ENCODE results near the gene CDKAL1.

Gene CDKAL1

DNA sequence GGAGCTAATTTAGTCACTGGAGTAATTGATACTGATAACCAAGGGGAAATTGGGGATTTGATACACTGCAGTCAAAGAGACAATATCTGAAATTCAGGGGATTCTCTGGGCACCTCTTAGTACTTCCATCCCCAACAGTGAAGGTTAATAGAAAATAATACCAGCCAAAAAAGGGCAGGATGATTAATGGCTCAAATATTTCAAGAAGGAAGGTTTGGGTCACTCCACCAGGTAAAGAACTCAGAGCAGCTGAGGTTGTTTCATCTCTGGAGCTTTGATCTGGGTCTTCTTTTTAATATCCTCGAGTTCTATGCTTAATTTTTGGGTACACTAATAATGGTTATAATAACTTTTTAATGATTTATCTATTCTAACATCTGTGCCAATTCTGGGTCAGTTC, 70.8 kb downstream of the CDKAL1 start:
- ATAC-seq (ENCODE audit: insufficient read depth, low read depth) (no peak), DNase-seq (no peak)
- Histone ChIP-seq H3K4me2 (ENCODE audit: insufficient read depth, low read length) (no peak overlapping the region), H3K36me3 (ENCODE audit: insufficient read depth, low read length) (no peaks in the 10 kb centered on the region), H3K4me3 (ENCODE audit: low read depth in 1 of 2, low read length in 2 of 2) (no peak overlapping the region), H3K9ac (ENCODE audit: low read depth, low read length) (no peak overlapping the region), H3K27ac (ENCODE audit: low read length) (no peak overlapping the region), H3K4me1 (ENCODE audit: insufficient read depth, low read length) (no peaks in the 10 kb centered on the region), H3K27me3 (ENCODE audit: insufficient read depth, low read length, poor library complexity) (no peaks in the 10 kb centered on the region), H4K20me1 (ENCODE audit: insufficient read depth, low read length) (0 out of 2 replicates have a peak, but pooled peaks cover 3% of the 10 kb centered on the region), H3K9me3 (ENCODE audit: insufficient read depth, low read length, severe bottlenecking) (no peaks in the 10 kb centered on the region), H3K79me2 (ENCODE audit: insufficient read depth, low read length) (peaks cover 8% of the 10 kb centered on the region), H2AFZ (ENCODE audit: low read depth, low read length) (no peak overlapping the region)
- no peak for TF ChIP-seq EZH2 (IDR thresholded peaks at IDR 0.05; ENCODE audit: borderline replicate concordance, low read depth, low read length, severe bottlenecking)
- TF ChIP-seq, protein P1, sequence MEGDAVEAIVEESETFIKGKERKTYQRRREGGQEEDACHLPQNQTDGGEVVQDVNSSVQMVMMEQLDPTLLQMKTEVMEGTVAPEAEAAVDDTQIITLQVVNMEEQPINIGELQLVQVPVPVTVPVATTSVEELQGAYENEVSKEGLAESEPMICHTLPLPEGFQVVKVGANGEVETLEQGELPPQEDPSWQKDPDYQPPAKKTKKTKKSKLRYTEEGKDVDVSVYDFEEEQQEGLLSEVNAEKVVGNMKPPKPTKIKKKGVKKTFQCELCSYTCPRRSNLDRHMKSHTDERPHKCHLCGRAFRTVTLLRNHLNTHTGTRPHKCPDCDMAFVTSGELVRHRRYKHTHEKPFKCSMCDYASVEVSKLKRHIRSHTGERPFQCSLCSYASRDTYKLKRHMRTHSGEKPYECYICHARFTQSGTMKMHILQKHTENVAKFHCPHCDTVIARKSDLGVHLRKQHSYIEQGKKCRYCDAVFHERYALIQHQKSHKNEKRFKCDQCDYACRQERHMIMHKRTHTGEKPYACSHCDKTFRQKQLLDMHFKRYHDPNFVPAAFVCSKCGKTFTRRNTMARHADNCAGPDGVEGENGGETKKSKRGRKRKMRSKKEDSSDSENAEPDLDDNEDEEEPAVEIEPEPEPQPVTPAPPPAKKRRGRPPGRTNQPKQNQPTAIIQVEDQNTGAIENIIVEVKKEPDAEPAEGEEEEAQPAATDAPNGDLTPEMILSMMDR (IDR thresholded peaks at IDR 0.05; ENCODE audit: borderline replicate concordance, extremely low read depth, low read length, poor library complexity, severe bottlenecking): no peak

DNA sequence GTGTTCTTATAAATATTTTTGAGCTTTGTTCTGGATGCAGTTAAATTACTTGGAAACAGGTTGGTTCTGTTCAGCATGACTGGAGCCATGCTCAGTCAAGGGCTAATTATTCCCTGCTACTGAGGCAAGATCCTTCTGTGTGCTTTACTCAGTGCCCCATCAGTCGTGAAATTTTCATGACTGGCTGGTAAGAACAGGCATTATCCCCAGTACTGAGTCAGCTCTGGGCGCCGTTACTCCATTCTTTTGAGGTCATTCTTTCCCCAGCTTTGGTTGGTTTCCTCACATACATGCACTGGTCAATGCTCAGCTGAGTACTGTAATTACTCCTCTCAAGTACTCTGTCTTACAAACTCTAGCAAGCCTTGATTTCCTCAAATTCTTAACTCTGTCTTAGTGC, 71.3 kb downstream of the CDKAL1 start:
- no peaks in the 10 kb centered on the region for H3K4me1 ChIP-seq (ENCODE audit: insufficient read depth, low read length)
- no peak overlapping the region for H2AFZ ChIP-seq (ENCODE audit: low read depth, low read length)
- no peak for ATAC-seq (ENCODE audit: insufficient read depth, low read depth)
- H3K9ac ChIP-seq (ENCODE audit: low read depth, low read length): no peak overlapping the region
- 0 out of 2 replicates have a peak, but pooled peaks cover 3% of the 10 kb centered on the region for H4K20me1 ChIP-seq (ENCODE audit: insufficient read depth, low read length)
- no peak for DNase-seq
- TF ChIP-seq, protein P1 (IDR thresholded peaks at IDR 0.05; ENCODE audit: borderline replicate concordance, extremely low read depth, low read length, poor library complexity, severe bottlenecking): no peak
- no peak for TF ChIP-seq EZH2 (IDR thresholded peaks at IDR 0.05; ENCODE audit: borderline replicate concordance, low read depth, low read length, severe bottlenecking)
- peaks cover 11% of the 10 kb centered on the region for H3K79me2 ChIP-seq (ENCODE audit: insufficient read depth, low read length)
- H3K36me3 ChIP-seq (ENCODE audit: insufficient read depth, low read length): no peaks in the 10 kb centered on the region
- H3K4me2 ChIP-seq (ENCODE audit: insufficient read depth, low read length): no peak overlapping the region
- H3K4me3 ChIP-seq (ENCODE audit: low read depth in 1 of 2, low read length in 2 of 2): no peak overlapping the region
- H3K27me3 ChIP-seq (ENCODE audit: insufficient read depth, low read length, poor library complexity): no peaks in the 10 kb centered on the region
- no peak overlapping the region for H3K27ac ChIP-seq (ENCODE audit: low read length)
- H3K9me3 ChIP-seq (ENCODE audit: insufficient read depth, low read length, severe bottlenecking): no peaks in the 10 kb centered on the region

DNA sequence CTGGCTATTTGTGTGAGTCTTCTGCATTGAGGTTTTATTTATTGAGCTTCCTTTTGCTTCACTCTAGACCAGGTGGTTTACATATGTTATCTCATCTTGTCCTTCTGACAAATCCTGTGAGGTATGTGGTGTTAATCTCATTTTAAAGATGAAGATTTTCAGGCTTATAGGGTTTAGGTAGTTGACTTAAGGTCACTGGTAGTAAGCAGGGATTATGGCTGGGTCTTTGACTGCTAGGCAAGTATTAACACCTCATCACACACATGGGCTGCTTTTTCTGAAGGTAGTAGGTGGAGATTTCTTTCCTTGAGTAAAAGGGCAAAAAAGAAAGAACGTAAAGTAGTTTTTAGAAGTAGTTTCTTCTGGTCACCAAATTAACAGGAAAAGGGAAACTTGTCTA, 72.6 kb downstream of the CDKAL1 start:
- no peak for ATAC-seq (ENCODE audit: insufficient read depth, low read depth)
- no peak overlapping the region for H3K27ac ChIP-seq (ENCODE audit: low read length)
- H3K4me2 ChIP-seq (ENCODE audit: insufficient read depth, low read length): no peak overlapping the region
- H3K79me2 ChIP-seq (ENCODE audit: insufficient read depth, low read length): peaks cover 14% of the 10 kb centered on the region
- 0 out of 2 replicates have a peak, but pooled peaks cover 3% of the 10 kb centered on the region for H4K20me1 ChIP-seq (ENCODE audit: insufficient read depth, low read length)
- H3K4me1 ChIP-seq (ENCODE audit: insufficient read depth, low read length): peaks cover 2% of the 10 kb centered on the region
- no peak overlapping the region for H3K4me3 ChIP-seq (ENCODE audit: low read depth in 1 of 2, low read length in 2 of 2)
- no peak overlapping the region for H3K9ac ChIP-seq (ENCODE audit: low read depth, low read length)
- no peaks in the 10 kb centered on the region for H3K9me3 ChIP-seq (ENCODE audit: insufficient read depth, low read length, severe bottlenecking)
- H3K36me3 ChIP-seq (ENCODE audit: insufficient read depth, low read length): no peaks in the 10 kb centered on the region
- H2AFZ ChIP-seq (ENCODE audit: low read depth, low read length): no peak overlapping the region
- no peaks in the 10 kb centered on the region for H3K27me3 ChIP-seq (ENCODE audit: insufficient read depth, low read length, poor library complexity)
- DNase-seq: no peak
- TF ChIP-seq, protein P1 (IDR thresholded peaks at IDR 0.05; ENCODE audit: borderline replicate concordance, extremely low read depth, low read length, poor library complexity, severe bottlenecking): no peak
- no peak for TF ChIP-seq EZH2 (IDR thresholded peaks at IDR 0.05; ENCODE audit: borderline replicate concordance, low read depth, low read length, severe bottlenecking)

DNA sequence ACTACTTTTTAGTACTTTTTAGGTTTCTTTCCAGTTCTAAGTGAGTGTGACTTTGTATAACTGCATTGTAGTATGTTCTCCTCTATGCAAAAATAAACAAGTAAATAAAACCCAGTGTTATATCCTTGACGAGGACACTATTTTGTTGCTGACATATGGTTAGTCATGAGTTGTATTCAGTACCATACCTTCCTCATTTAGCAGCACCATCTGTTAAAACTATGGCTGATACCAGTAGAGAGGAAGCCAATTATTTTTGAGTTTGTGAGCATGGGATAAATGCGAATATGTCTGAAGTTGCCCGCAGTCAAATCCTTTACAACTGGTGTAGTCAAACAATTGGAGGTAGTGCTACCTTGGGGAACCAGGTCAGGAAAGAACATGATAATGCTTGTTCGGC, 74.1 kb downstream of the CDKAL1 start:
- Histone ChIP-seq H3K79me2 (ENCODE audit: insufficient read depth, low read length) (peaks cover 14% of the 10 kb centered on the region), H4K20me1 (ENCODE audit: insufficient read depth, low read length) (0 out of 2 replicates have a peak, but pooled peaks cover 3% of the 10 kb centered on the region), H3K27me3 (ENCODE audit: insufficient read depth, low read length, poor library complexity) (no peaks in the 10 kb centered on the region), H2AFZ (ENCODE audit: low read depth, low read length) (no peak overlapping the region), H3K9ac (ENCODE audit: low read depth, low read length) (no peak overlapping the region), H3K27ac (ENCODE audit: low read length) (0 out of 2 replicates have a peak overlapping the region, but pooled peaks have one; percentile 5), H3K4me2 (ENCODE audit: insufficient read depth, low read length) (no peak overlapping the region), H3K36me3 (ENCODE audit: insufficient read depth, low read length) (no peaks in the 10 kb centered on the region), H3K4me1 (ENCODE audit: insufficient read depth, low read length) (peaks cover 7% of the 10 kb centered on the region), H3K9me3 (ENCODE audit: insufficient read depth, low read length, severe bottlenecking) (no peaks in the 10 kb centered on the region), H3K4me3 (ENCODE audit: low read depth in 1 of 2, low read length in 2 of 2) (no peak overlapping the region)
- ATAC-seq (ENCODE audit: insufficient read depth, low read depth): no peak
- TF ChIP-seq, protein P1 (IDR thresholded peaks at IDR 0.05; ENCODE audit: borderline replicate concordance, extremely low read depth, low read length, poor library complexity, severe bottlenecking): no peak
- no peak for TF ChIP-seq EZH2 (IDR thresholded peaks at IDR 0.05; ENCODE audit: borderline replicate concordance, low read depth, low read length, severe bottlenecking)
- no peak for DNase-seq

Measured in DND-41 (cell line).